Measurements from ENCODE around the gene DHRS3.
"Not testable (repeated sequence)": the region's sequence is repeated elsewhere in the genome, so short reads cannot be mapped to it uniquely, and the experiment has no call there.

DHRS3 gene

GRCh38 chr1:12572522-12572921, 45.5 kb downstream of the DHRS3 start:
- no peak for DNase-seq

GRCh38 chr1:12570291-12570690, 47.7 kb downstream of the DHRS3 start:
- DNase-seq, result no peak

GRCh38 chr1:12568009-12568767, 49.8 kb downstream of the DHRS3 start:
- no peak for DNase-seq

GRCh38 chr1:12567288-12567819, 50.7 kb downstream of the DHRS3 start:
- DNase-seq, result no peak

- no peak for DNase-seq
Measured at GRCh38 chr1:12566484-12567287, 51.3 kb downstream of the DHRS3 start.

GRCh38 chr1:12565966-12566352, 52.1 kb downstream of the DHRS3 start:
- no peak for DNase-seq

- DNase-seq, result no peak
Measured at GRCh38 chr1:12565094-12565965, 52.7 kb downstream of the DHRS3 start.

GRCh38 chr1:12564251-12564650, 53.8 kb downstream of the DHRS3 start:
- DNase-seq, result not testable (repeated sequence)

- DNase-seq, result no peak
Measured at GRCh38 chr1:12562955-12563576, 54.9 kb downstream of the DHRS3 start.

- no peak for DNase-seq
Measured at GRCh38 chr1:12561121-12561520, 56.9 kb downstream of the DHRS3 start.

- DNase-seq, result no peak
Measured at GRCh38 chr1:12556957-12557935, 60.8 kb downstream of the DHRS3 start.

GRCh38 chr1:12556368-12556930, 61.6 kb downstream of the DHRS3 start:
- no peak for DNase-seq

- DNase-seq, result no peak
Measured at GRCh38 chr1:12555411-12556367, 62.3 kb downstream of the DHRS3 start.

- DNase-seq, result no peak
Measured at GRCh38 chr1:12554521-12555305, 63.3 kb downstream of the DHRS3 start.

- no peak for DNase-seq
Measured at GRCh38 chr1:12553963-12554362, 64.0 kb downstream of the DHRS3 start.

- no peak for DNase-seq
Measured at GRCh38 chr1:12552951-12553921, 64.8 kb downstream of the DHRS3 start.

- no peak for DNase-seq
Measured at GRCh38 chr1:12552111-12552888, 65.7 kb downstream of the DHRS3 start.

All from CD4-positive, alpha-beta T cell treated with Interleukin-15 for 1 hour (primary cell).